Right atrium auricular region (tissue), 2 donors: Measurements from ENCODE around the gene SND1. TPM values are rescaled to one million over a fixed set of nuclear protein-coding genes. Genes with fewer than 3 reads are reported as not detected.

Experiments
- DNase-seq: peaks from one replicate; pipeline ENCODE4 v3.0.0-alpha.2; 2019; ENCODE audit warnings: low spot score
- H3K27ac ChIP-seq, 2 donors: fragments of 200-600 bp; sonication (generic); 1 replicate in 1 of 2; 2 replicates in 1 of 2; pipeline ENCODE4 v1.5.1; 2016 to 2019
- H3K27me3 ChIP-seq, 2 donors: fragments of 200-600 bp; sonication (generic); one replicate each; pipeline versions ENCODE4 v1.5.1 to v1.6.0; 2017 to 2019
- H3K36me3 ChIP-seq: fragments of 200-600 bp; sonication (generic); one replicate; pipeline ENCODE4 v1.5.1; 2016
- H3K4me1 ChIP-seq, 2 donors: fragments of 200-600 bp; sonication (generic); one replicate each; pipeline versions ENCODE4 v1.5.1 to v1.6.0; 2017 to 2019
- H3K4me3 ChIP-seq, 2 donors: fragments of 200-600 bp; sonication (generic); 1 replicate in 1 of 2; 2 replicates in 1 of 2; pipeline ENCODE4 v1.5.1; 2017 to 2019; ENCODE audit warnings: mild to moderate bottlenecking in 1 of 2, moderate library complexity in 1 of 2
- H3K9me3 ChIP-seq, 2 donors: fragments of 200-600 bp; sonication (generic); one replicate each; pipeline ENCODE4 v1.5.1; 2019
- total RNA-seq, 2 donors: library from RNA; depleted of rRNA; stranded (reverse); fragments of >200 nt; gene quantifications; one replicate each; pipeline ENCODE4 v1.1.0, GENCODE V29; 2016
- TF ChIP-seq, protein P1 (sequence below), 2 donors: fragments of 200-600 bp; sonication (generic); IDR thresholded peaks; one replicate each; pipeline ENCODE4 v1.5.1; 2019; ENCODE audit warnings: antibody characterized with exemption in 2 of 2

SND1 gene
- total RNA-seq, 2 donors from 2014 or later, result 69.4 to 77.6 TPM

DNA sequence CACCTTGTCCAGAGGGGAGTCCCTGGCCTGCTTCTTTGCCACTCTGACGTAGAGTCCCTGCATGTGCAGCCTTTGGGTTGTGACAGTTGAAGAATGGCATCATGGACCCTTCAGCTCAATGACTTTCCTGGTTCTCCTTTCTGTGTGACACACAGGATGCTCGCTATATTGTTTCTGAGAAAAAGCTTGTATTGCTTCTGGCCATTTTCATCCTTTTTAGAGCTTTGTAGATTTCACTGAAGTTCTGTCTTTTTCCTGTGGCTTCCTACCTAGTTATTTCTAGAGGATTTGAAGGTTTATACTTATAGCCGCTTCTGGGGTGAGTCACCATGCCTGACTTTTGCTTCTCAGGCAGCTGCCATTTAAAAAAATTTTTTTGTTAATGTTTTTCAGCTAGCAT lies 27.0 kb downstream of the SND1 start:
- H3K27me3 ChIP-seq, result no peaks in the 10 kb centered on the region
- TF ChIP-seq, protein P1, sequence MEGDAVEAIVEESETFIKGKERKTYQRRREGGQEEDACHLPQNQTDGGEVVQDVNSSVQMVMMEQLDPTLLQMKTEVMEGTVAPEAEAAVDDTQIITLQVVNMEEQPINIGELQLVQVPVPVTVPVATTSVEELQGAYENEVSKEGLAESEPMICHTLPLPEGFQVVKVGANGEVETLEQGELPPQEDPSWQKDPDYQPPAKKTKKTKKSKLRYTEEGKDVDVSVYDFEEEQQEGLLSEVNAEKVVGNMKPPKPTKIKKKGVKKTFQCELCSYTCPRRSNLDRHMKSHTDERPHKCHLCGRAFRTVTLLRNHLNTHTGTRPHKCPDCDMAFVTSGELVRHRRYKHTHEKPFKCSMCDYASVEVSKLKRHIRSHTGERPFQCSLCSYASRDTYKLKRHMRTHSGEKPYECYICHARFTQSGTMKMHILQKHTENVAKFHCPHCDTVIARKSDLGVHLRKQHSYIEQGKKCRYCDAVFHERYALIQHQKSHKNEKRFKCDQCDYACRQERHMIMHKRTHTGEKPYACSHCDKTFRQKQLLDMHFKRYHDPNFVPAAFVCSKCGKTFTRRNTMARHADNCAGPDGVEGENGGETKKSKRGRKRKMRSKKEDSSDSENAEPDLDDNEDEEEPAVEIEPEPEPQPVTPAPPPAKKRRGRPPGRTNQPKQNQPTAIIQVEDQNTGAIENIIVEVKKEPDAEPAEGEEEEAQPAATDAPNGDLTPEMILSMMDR (IDR thresholded peaks at IDR 0.05), result no peak
- peaks cover 0 to 12% of the 10 kb centered on the region in 2 donors for H3K4me1 ChIP-seq
- H3K36me3 ChIP-seq, result no peaks in the 10 kb centered on the region
- H3K9me3 ChIP-seq, result no peaks in the 10 kb centered on the region
- H3K4me3 ChIP-seq, result no peak overlapping the region
- DNase-seq, result no peak
- no peak overlapping the region for H3K27ac ChIP-seq

DNA sequence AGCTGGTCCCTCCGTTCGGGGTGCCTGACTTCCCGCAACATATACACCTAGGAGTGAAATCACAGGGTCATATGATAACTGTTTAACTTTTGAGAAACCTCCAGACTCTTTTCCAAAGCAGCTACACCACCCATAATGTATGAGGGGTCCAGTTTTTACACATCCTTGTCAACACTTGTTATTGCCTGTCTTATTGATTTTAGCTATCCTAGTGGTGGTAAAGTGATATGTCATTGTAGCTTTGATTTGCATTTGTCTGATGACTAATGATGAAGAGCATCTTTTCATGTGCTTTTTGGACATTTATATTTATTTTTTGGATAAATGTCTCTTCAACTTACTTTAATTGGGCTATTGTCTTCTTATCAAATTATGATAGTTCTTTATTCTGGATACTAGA lies 29.0 kb downstream of the SND1 start:
- TF ChIP-seq, protein P1 (IDR thresholded peaks at IDR 0.05), result no peak
- DNase-seq, result no peak
- no peak overlapping the region for H3K27ac ChIP-seq
- no peak overlapping the region for H3K4me3 ChIP-seq
- peaks cover 0 to 22% of the 10 kb centered on the region in 2 donors for H3K4me1 ChIP-seq
- H3K36me3 ChIP-seq, result peaks cover 2% of the 10 kb centered on the region
- H3K27me3 ChIP-seq, result no peaks in the 10 kb centered on the region
- no peaks in the 10 kb centered on the region for H3K9me3 ChIP-seq

DNA sequence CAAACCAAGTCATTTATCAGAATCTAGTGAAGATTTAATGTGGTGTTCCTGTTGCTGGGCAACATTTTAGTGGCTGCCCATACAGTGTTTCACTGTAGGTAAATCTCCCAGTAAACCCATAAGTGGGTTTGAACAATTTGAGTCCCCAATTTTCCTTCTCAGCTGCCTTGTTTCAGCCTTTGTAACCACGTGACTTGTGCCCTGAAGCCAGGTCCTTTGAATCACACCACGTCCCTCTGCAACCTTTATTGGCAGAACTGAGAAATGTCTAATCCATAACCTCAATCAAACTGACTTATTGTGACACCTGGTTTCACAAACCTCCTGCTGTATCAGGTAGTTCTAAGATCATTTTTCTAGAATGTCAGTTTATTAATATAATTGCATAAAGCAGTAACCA lies 30.1 kb downstream of the SND1 start:
- H3K4me3 ChIP-seq, result no peak overlapping the region
- DNase-seq, result no peak
- H3K27me3 ChIP-seq, result no peaks in the 10 kb centered on the region
- peaks cover 0 to 22% of the 10 kb centered on the region in 2 donors for H3K4me1 ChIP-seq
- peaks cover 13% of the 10 kb centered on the region for H3K36me3 ChIP-seq
- H3K9me3 ChIP-seq, result no peaks in the 10 kb centered on the region
- TF ChIP-seq, protein P1 (IDR thresholded peaks at IDR 0.05), result no peak
- H3K27ac ChIP-seq, result no peak overlapping the region

DNA sequence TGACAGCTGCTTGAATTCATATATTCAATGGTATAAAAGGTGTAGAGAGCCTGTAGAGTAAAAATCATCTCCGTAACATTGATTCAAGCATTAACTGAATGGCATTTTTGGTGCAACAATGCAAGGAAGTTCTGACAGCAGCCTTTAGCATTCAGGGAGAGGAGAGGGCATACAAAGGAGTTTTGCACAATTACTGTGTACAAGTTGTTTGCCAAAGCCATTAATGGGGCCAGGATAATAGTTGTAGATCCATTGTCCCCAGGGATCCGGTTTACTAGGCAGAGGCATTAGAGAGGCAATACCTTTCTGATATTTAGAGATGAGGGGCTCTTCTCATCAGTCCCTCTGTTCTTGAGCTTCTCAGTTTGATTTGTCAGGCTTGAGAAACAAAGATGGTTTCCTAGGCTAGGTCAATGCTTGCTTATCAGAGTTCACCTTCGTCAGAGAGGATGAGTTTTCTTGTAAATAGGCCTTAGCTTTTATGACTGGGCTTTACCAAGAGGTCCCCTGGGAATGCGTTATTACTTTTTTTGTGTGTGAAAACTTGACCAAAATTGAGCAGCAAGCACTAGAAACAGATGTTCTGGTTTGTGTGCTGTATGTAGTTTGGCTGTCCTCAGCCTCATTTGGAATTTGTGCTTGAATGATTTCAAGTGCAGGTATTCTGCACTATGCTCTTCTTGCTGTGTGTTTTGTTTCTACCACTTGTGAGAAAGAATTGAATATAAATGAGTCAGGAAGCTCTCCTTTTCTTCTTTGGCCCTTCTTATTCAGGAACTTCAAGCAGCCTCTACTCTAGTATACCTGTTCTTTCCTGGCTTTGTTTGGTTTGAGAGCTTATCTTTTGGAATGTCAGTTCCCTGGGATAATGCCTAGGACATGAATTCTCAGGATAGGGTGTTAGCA lies 32.0 kb downstream of the SND1 start:
- Histone ChIP-seq H3K9me3 (no peaks in the 10 kb centered on the region), H3K4me3 (no peak overlapping the region), H3K27ac (no peak overlapping the region), H3K27me3 (no peaks in the 10 kb centered on the region), H3K36me3 (peaks cover 22% of the 10 kb centered on the region), H3K4me1 (peaks cover 0 to 22% of the 10 kb centered on the region in 2 donors)
- TF ChIP-seq, protein P1 (IDR thresholded peaks at IDR 0.05), result no peak
- DNase-seq, result no peak

DNA sequence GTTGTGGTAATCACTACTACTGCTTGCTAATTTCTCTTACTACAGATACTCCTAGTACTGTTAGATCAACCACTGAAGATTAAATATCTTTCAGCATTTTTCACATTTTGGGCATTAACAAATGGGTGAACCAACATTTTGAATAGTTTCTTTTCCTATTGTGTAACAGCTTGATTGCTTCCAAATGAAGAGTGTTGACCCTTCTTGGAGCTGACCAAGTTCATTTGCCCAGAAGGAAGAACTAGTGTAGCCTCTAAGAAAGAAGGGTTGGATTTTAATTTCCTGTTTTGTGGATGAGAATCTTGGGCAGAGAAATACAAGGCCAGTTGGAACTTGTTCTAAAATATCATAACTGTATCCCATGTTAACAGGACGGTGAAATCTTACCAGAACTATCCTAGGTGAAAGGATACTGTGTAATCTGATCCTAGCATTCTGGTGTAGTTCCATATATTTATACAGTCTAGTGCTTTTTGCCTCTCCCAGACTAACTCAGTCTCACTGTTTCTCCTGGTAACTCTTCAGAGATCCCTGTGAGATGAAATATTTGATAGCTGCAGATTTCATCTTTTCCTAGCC lies 37.3 kb downstream of the SND1 start:
- H3K27ac ChIP-seq, result no peak overlapping the region
- TF ChIP-seq, protein P1 (IDR thresholded peaks at IDR 0.05), result no peak
- no peaks in the 10 kb centered on the region for H3K9me3 ChIP-seq
- no peaks in the 10 kb centered on the region for H3K27me3 ChIP-seq
- H3K4me3 ChIP-seq, result no peak overlapping the region
- peaks cover 35% of the 10 kb centered on the region for H3K36me3 ChIP-seq
- peaks cover 0 to 9% of the 10 kb centered on the region in 2 donors for H3K4me1 ChIP-seq
- no peak for DNase-seq
